ENCODE measurements around the gene PARVG. TPM values are rescaled to one million over a fixed set of nuclear protein-coding genes. Genes with fewer than 3 reads are reported as not detected.
A peak's percentile ranks its signal among the peaks of the same experiment; 100 is the strongest.

The PARVG gene
- 0.04 TPM in 1 of 2 replicates, not detected in the other for polyA plus RNA-seq (2013)

GRCh38 chr22:44180706-44181032, at the start of gene PARVG:
TSS of gene PARVG (plus strand) at chr22:44180925. CDS start at chr22:44183330, 2,405 bp downstream.
- Histone ChIP-seq H2BK5ac (ENCODE audit: low read depth, low read length, poor library complexity) (no peak within 1 kb of the TSS), H3K23ac (ENCODE audit: low read length) (no peak within 1 kb of the TSS), H3K18ac (ENCODE audit: low read length) (no peak within 1 kb of the TSS), H3K4me3 (ENCODE audit: low read depth, low read length) (no peak within 1 kb of the TSS), H3K4me2 (ENCODE audit: low read length) (no peak within 1 kb of the TSS), H2BK120ac (ENCODE audit: insufficient read depth, low read length, poor library complexity) (no peak within 1 kb of the TSS), H4K12ac (ENCODE audit: low read depth, low read length) (no peak within 1 kb of the TSS), H4K8ac (ENCODE audit: low read depth, low read length) (no peak within 1 kb of the TSS), H3K14ac (ENCODE audit: low read length) (no peak within 1 kb of the TSS), H3K36me3 (ENCODE audit: control insufficient read depth in 1 of 2, insufficient read depth in 2 of 2, low read length in 2 of 2) (no peaks in the 10 kb centered on the region), H2AFZ (ENCODE audit: insufficient read depth, low read length, poor library complexity) (no peak within 1 kb of the TSS), H3K4me1 (ENCODE audit: control insufficient read depth in 1 of 2, insufficient read depth in 2 of 2, low read length in 2 of 2) (no peaks in the 10 kb centered on the region), H4K91ac (ENCODE audit: low read depth, low read length) (no peak within 1 kb of the TSS), H2AK5ac (ENCODE audit: low read length) (no peak within 1 kb of the TSS), H3K27me3 (ENCODE audit: insufficient read depth, low read length) (no peaks in the 10 kb centered on the region), H3K9ac (ENCODE audit: low read length) (no peak within 1 kb of the TSS), H2BK12ac (ENCODE audit: low read length) (no peak within 1 kb of the TSS), H3K79me2 (ENCODE audit: control insufficient read depth, insufficient read depth, low read length, poor library complexity) (no peaks in the 10 kb centered on the region), H3K27ac (ENCODE audit: low read depth, low read length) (no peak within 1 kb of the TSS), H3K9me3 (ENCODE audit: insufficient read depth, low read depth, low read length) (peaks cover 1% of the 10 kb centered on the region), H3K4ac (ENCODE audit: low read depth, low read length) (no peak within 1 kb of the TSS), H3K79me1 (ENCODE audit: low read length) (no peaks in the 10 kb centered on the region)
- no CpG with 5 or more reads among the region's 5 CpGs for WGBS (ENCODE audit: extremely low coverage, insufficient coverage, insufficient read length)
- peak in 1 of 2 donors; percentile 7 for DNase-seq

GRCh38 chr22:44131412-44131811, 49.3 kb upstream of the PARVG start:
- Histone ChIP-seq H3K4me2 (ENCODE audit: low read length) (no peak overlapping the region), H2AK5ac (ENCODE audit: low read length) (no peak overlapping the region), H3K9ac (ENCODE audit: low read length) (no peak overlapping the region), H2BK12ac (ENCODE audit: low read length) (no peak overlapping the region), H3K9me3 (ENCODE audit: insufficient read depth, low read depth, low read length) (peaks cover 12% of the 10 kb centered on the region), H3K27me3 (ENCODE audit: insufficient read depth, low read length) (no peaks in the 10 kb centered on the region), H3K79me2 (ENCODE audit: control insufficient read depth, insufficient read depth, low read length, poor library complexity) (no peaks in the 10 kb centered on the region), H4K12ac (ENCODE audit: low read depth, low read length) (no peak overlapping the region), H3K79me1 (ENCODE audit: low read length) (no peaks in the 10 kb centered on the region), H2AFZ (ENCODE audit: insufficient read depth, low read length, poor library complexity) (no peak overlapping the region), H2BK120ac (ENCODE audit: insufficient read depth, low read length, poor library complexity) (no peak overlapping the region), H4K8ac (ENCODE audit: low read depth, low read length) (no peak overlapping the region), H3K18ac (ENCODE audit: low read length) (no peak overlapping the region), H3K23ac (ENCODE audit: low read length) (no peak overlapping the region), H3K4me3 (ENCODE audit: low read depth, low read length) (no peak overlapping the region), H3K14ac (ENCODE audit: low read length) (no peak overlapping the region), H3K27ac (ENCODE audit: low read depth, low read length) (no peak overlapping the region), H2BK5ac (ENCODE audit: low read depth, low read length, poor library complexity) (no peak overlapping the region), H3K4ac (ENCODE audit: low read depth, low read length) (no peak overlapping the region), H4K91ac (ENCODE audit: low read depth, low read length) (no peak overlapping the region), H3K4me1 (ENCODE audit: control insufficient read depth in 1 of 2, insufficient read depth in 2 of 2, low read length in 2 of 2) (no peaks in the 10 kb centered on the region), H3K36me3 (ENCODE audit: control insufficient read depth in 1 of 2, insufficient read depth in 2 of 2, low read length in 2 of 2) (no peaks in the 10 kb centered on the region)
- no CpG with 5 or more reads among the region's 12 CpGs for WGBS (ENCODE audit: extremely low coverage, insufficient coverage, insufficient read length)
- no peak for DNase-seq

GRCh38 chr22:44131989-44132685, 48.6 kb upstream of the PARVG start:
- Histone ChIP-seq H3K4ac (ENCODE audit: low read depth, low read length) (no peak overlapping the region), H3K27me3 (ENCODE audit: insufficient read depth, low read length) (no peaks in the 10 kb centered on the region), H3K18ac (ENCODE audit: low read length) (no peak overlapping the region), H3K79me2 (ENCODE audit: control insufficient read depth, insufficient read depth, low read length, poor library complexity) (no peaks in the 10 kb centered on the region), H3K9me3 (ENCODE audit: insufficient read depth, low read depth, low read length) (peaks cover 10% of the 10 kb centered on the region), H4K91ac (ENCODE audit: low read depth, low read length) (no peak overlapping the region), H3K4me3 (ENCODE audit: low read depth, low read length) (peak overlapping the region; percentile 6), H3K23ac (ENCODE audit: low read length) (no peak overlapping the region), H3K36me3 (ENCODE audit: control insufficient read depth in 1 of 2, insufficient read depth in 2 of 2, low read length in 2 of 2) (no peaks in the 10 kb centered on the region), H2AK5ac (ENCODE audit: low read length) (no peak overlapping the region), H2BK120ac (ENCODE audit: insufficient read depth, low read length, poor library complexity) (no peak overlapping the region), H3K4me1 (ENCODE audit: control insufficient read depth in 1 of 2, insufficient read depth in 2 of 2, low read length in 2 of 2) (no peaks in the 10 kb centered on the region), H3K27ac (ENCODE audit: low read depth, low read length) (no peak overlapping the region), H3K4me2 (ENCODE audit: low read length) (no peak overlapping the region), H4K12ac (ENCODE audit: low read depth, low read length) (no peak overlapping the region), H2BK12ac (ENCODE audit: low read length) (no peak overlapping the region), H2AFZ (ENCODE audit: insufficient read depth, low read length, poor library complexity) (no peak overlapping the region), H3K79me1 (ENCODE audit: low read length) (no peaks in the 10 kb centered on the region), H2BK5ac (ENCODE audit: low read depth, low read length, poor library complexity) (no peak overlapping the region), H3K9ac (ENCODE audit: low read length) (no peak overlapping the region), H4K8ac (ENCODE audit: low read depth, low read length) (no peak overlapping the region), H3K14ac (ENCODE audit: low read length) (no peak overlapping the region)
- no CpG with 5 or more reads among the region's 13 CpGs for WGBS (ENCODE audit: extremely low coverage, insufficient coverage, insufficient read length)
- no peak for DNase-seq

GRCh38 chr22:44132724-44133123, 48.0 kb upstream of the PARVG start:
- no peak for DNase-seq
- H3K4ac ChIP-seq (ENCODE audit: low read depth, low read length) = no peak overlapping the region
- WGBS (ENCODE audit: extremely low coverage, insufficient coverage, insufficient read length) = no CpG with 5 or more reads among the region's 12 CpGs

More at GRCh38 chr22:44132724-44133123, 48.0 kb upstream of the PARVG start:
- Histone ChIP-seq H2AK5ac (ENCODE audit: low read length) (no peak overlapping the region), H2BK12ac (ENCODE audit: low read length) (no peak overlapping the region), H3K14ac (ENCODE audit: low read length) (no peak overlapping the region), H3K4me2 (ENCODE audit: low read length) (no peak overlapping the region), H3K4me1 (ENCODE audit: control insufficient read depth in 1 of 2, insufficient read depth in 2 of 2, low read length in 2 of 2) (no peaks in the 10 kb centered on the region), H3K27me3 (ENCODE audit: insufficient read depth, low read length) (no peaks in the 10 kb centered on the region), H3K9me3 (ENCODE audit: insufficient read depth, low read depth, low read length) (peaks cover 16% of the 10 kb centered on the region), H4K8ac (ENCODE audit: low read depth, low read length) (no peak overlapping the region), H3K23ac (ENCODE audit: low read length) (no peak overlapping the region), H4K91ac (ENCODE audit: low read depth, low read length) (no peak overlapping the region), H3K36me3 (ENCODE audit: control insufficient read depth in 1 of 2, insufficient read depth in 2 of 2, low read length in 2 of 2) (no peaks in the 10 kb centered on the region), H3K27ac (ENCODE audit: low read depth, low read length) (no peak overlapping the region), H3K4me3 (ENCODE audit: low read depth, low read length) (no peak overlapping the region), H3K18ac (ENCODE audit: low read length) (no peak overlapping the region), H2AFZ (ENCODE audit: insufficient read depth, low read length, poor library complexity) (no peak overlapping the region), H3K79me1 (ENCODE audit: low read length) (no peaks in the 10 kb centered on the region), H2BK5ac (ENCODE audit: low read depth, low read length, poor library complexity) (no peak overlapping the region), H4K12ac (ENCODE audit: low read depth, low read length) (no peak overlapping the region), H3K9ac (ENCODE audit: low read length) (no peak overlapping the region), H2BK120ac (ENCODE audit: insufficient read depth, low read length, poor library complexity) (no peak overlapping the region), H3K79me2 (ENCODE audit: control insufficient read depth, insufficient read depth, low read length, poor library complexity) (no peaks in the 10 kb centered on the region)

All from trophoblast cell (in vitro differentiated cells and primary cell).